HG02884 (cell line): Measurements from ENCODE around the gene CRYBG2.
"Not testable (repeated sequence)": the region's sequence is repeated elsewhere in the genome, so short reads cannot be mapped to it uniquely, and the experiment has no call there.

Source experiments
- ATAC-seq: cut with Tn5 transposase; IDR thresholded peaks from one replicate; pipeline ENCODE4 v1.9.1; 2021; ENCODE audit warnings: mild to moderate bottlenecking, moderate library complexity; ENCODE audit not compliant: unreplicated experiment

CRYBG2 gene

GRCh38 chr1:26322042-26322331 lies 31.9 kb downstream of the CRYBG2 start:
- ATAC-seq = no peak

DNA sequence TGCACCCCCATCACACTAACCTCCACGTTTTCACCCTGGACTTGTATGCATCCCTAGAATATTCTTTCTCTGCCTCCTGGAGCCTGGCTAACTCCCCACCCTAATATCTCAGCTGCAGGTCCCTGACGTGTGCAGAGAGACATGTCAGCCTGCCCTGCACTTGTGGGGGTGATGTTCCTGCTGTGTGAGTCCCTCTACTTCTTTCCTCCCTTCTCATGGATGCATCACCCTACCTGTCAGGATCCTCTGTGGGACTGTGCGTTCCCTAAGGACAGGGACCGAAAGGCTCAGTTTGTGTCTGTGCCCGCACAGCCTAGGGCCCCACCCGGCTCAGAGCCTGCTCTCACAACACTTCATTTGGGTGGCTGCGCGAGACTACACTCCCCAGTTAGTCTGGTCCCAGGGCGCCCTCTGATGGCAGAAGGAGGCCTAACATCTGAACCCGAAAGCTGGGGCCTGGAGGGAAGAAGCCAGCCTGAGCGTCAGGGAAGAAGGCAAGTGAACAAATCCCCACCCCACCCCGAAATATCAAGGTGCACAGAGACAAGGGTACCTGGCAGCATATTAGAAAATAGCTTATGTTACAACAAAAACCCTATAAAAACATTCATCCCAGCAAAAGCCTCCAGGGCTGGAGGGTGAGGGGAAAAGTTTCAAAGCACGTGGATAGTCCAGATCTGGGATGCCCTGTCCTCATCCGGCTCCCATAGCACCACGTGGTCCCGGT lies 32.5 kb downstream of the CRYBG2 start:
- no peak for ATAC-seq

GRCh38 chr1:26320896-26321295 lies 33.0 kb downstream of the CRYBG2 start:
- ATAC-seq = no peak

- ATAC-seq = no peak
These were observed 35.4 kb downstream of the CRYBG2 start for GRCh38 chr1:26318338-26319064.

DNA sequence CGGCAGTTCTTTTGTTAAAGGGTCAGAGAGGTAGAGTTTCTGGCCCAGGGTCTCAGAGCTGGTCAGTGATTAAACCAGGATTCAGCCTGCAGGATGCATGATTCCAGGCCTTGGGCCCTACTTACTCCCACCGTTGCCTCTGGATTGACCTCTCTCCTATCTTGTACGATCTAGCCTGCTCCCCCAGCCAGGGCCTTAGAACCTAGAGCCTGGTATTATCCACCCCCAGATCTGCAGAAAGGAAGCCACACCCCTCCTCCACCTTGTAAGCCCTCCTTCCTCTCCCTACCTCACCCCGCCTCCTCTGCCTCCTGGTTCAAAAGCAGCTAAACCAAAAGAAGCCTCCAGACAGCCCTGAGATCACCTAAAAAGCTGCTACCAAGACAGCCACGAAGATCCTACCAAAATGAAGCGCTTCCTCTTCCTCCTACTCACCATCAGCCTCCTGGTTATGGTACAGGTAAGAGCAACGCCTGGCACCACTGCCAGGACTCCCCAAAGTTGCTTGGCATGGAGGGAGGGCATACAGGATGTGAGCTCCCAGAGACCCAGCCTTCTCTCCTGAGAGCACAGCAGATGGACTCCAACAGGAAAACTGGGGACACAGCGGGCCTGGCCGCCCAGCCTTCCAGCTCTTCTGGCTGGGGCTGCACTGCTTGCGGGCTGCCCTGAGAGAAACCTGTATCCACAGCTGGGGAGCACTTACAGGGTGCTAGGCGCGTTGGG lies 36.2 kb downstream of the CRYBG2 start, which contains the start of gene CD52:
Gene CD52, plus strand, starts transcription at position 347 of the 726 bp plus-strand sequence. Its CDS starts 60 bp downstream, at position 407.
- peak; percentile 43 for ATAC-seq

DNA sequence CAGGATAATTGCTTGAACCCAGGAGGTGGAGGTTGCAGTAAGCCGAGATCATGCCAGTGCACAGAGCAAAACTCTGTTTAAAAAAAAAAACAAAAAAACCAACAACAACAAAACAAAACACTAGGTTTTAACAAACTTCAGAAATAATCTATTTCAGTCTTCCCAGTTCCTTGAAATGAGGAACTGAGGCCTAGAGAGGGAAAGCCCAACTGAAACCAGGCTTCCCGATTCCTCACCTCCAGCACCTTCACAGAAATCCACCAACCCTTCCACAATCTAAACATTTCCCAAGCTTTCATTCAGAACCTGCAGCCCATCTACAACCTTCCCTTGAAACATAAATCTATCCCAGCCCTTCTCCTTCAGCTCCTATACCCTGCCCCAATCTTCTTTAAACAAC lies 36.8 kb downstream of the CRYBG2 start:
- no peak for ATAC-seq

- no peak for ATAC-seq
These were observed 37.8 kb downstream of the CRYBG2 start for GRCh38 chr1:26315874-26316850.

DNA sequence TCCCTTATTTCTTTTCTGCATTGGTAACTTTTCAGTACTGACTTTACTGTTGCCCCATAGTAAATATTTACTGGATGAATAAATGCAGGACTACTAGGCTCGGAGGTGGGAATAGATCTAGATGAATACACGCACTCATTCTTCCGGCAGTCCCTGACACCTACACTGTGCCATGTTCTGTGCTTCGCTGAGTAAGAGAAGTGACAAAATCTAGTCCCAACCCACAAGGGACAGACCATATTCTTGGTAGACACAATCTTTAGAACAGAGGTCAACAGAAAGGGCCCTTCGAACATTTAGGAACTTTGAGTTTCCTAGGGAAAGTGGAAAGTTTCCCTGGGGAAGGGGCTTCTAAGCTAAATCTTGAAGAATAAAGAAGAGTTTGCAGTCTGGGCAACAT lies 39.4 kb downstream of the CRYBG2 start:
- no peak for ATAC-seq

DNA sequence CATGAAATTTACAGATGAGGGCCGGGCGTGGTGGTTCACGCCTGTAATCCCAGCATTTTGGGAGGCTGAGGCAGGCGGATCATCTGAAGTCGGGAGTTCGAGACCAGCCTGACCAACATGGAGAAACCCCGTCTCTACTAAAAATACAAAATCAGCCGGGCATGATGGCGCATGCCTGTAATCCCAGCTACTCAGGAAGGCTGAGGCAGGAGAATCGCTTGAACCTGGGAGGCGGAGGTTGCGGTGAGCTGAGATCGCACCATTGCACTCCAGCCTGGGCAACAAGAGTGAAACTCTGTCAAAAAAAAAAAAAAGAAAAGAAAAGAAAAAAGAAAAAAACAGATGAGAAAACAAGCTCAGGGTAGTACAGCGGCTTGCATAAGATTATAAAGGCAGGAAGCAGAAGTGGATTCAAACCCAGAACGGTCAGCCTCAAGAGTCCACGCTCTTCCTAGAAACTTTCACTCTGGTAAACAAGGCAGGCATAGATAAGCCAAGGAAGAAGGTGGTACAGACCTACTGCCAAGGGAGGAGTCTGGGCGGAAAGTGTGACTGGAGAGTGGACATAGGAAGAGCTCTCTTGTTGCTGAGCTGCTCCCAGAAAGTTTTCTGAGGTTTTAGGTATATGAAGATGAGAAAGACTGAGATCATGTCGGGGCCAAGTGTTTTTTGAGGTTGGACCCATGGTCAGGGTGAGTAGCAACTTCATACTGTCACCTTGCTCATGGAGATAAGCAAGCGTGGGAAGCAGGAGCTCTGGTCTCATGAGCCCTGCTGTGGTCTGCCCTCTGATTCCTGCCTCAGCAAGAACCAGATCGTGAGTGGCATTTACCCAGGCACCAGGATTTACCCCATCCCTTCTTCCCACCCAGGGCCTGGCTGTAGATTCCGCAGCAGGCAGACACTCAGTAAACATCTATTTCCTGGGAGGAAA lies 45.7 kb downstream of the CRYBG2 start:
- ATAC-seq = not testable (repeated sequence)

- no peak for ATAC-seq
These were observed 46.6 kb downstream of the CRYBG2 start for GRCh38 chr1:26307363-26307781.

- ATAC-seq = peak; percentile 97
These were observed 47.4 kb downstream of the CRYBG2 start, which contains the start of gene UBXN11 for GRCh38 chr1:26306290-26307229. Gene UBXN11 (minus strand): TSS chr1:26306636. CDS start chr1:26302883, 3,753 bp downstream.

- no peak for ATAC-seq
These were observed 48.2 kb downstream of the CRYBG2 start for GRCh38 chr1:26305667-26306289.

DNA sequence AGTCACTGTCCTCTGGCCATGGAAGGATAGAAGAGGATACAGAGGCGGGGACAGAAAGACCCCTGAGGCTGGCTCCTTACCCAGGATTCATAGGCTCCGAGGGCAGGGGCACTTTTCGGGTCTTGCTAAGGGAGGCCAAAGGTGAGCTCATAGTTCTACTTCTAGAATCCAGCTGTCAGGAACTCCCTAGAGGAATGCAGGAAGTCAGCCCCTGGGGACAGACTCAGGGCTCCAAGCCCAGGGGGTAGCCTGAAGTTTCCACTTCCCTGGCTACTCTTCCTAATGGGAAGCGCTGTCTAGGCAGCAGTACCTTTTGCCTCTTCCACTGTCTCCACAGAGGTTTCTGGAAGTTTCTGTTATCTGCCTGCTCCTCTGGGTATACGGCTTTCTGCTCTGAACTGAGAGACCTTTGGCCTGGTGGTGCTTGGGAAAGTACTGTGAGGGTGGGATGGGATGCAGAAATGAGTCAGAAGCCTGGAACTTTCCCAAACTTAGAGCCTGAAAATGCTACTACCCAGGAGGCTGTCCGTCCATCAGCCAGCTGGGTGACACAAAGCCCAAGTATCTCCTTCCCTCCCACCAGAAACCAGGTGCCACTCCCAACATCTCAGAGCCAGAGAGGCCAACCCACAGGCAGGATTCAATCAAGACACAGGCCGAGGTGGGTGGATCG lies 51.1 kb downstream of the CRYBG2 start:
- ATAC-seq = no peak

DNA sequence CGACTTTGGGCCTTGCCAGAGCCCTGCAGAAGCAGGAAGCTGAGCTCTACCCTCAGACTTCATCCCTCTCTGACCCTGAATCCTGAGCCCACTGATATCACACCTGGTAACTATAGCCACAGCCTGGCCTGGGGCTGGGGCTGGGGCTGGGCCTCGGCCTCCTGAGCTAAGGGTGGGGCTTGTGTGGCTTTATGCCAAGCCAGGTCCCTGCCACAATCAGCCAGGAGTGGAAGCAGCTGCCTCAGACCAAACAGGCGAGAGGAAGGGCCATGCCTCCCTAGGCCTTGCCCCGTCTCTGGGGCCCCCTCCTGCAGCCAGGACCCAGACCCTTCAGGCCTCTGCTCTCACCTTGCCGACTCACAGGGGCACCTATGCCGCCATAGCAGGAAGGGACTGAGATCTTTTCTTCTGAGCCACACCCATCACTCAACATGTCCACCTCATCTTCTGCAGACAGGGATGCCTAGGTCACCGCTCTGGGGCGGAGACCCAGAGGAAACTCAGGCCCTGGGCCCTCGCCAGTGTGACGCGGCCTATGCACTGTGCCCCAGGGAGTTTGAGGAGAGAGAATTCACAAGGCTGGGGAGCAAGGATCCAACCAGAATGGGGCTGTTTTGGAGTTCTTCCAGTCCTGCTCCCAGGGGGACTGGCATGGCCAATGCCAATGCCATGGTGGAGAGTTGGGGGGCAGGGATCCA lies 53.2 kb downstream of the CRYBG2 start:
- no peak for ATAC-seq

GRCh38 chr1:26297791-26298124 lies 56.2 kb downstream of the CRYBG2 start:
- no peak for ATAC-seq

DNA sequence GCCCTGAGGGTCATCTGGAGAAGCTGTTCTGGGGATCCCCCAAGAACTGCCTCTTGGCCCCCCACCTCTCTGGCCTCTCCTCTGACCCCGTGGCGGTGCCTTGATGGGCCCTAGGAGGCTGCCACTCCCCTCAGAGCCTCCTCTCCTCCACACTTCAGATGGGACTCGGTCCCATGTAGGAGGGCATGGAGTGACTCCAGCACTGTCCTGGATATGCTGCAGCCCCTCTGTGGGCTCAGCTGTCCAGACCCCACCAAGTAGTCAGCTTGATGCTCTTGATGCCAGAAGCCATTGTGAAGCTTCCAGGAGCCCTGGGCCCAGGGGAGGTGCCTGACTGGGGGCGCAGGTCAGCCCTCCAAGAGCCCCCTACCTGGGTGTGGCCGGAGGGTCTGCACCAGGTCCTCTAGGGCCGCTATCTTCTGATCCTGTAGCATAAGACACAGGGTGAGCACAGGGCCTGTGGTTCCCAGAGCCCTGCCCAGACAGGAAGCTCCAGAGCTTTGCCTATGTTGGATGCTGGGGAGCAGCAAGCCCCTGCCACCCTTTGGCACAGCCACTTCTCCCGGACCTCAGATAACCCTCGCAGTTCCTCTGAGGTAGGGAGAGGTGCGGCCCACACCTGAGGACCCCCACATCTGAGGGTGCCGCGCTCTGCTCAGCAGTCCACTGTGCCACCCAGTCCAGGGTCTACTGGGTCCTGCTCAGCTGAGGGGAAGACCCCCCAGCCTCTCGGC lies 56.7 kb downstream of the CRYBG2 start:
- no peak for ATAC-seq
